SK-N-SH (cell line): ENCODE results near the gene ASMTL. TPM values are rescaled to one million over a fixed set of nuclear protein-coding genes. Genes with fewer than 3 reads are reported as not detected.

ENCODE experiments used
- CTCF ChIA-PET: fragments of 300-600, 350-600 bp; formaldehyde crosslinking; extraction: SDS; loops from one replicate; lab custom pipeline; 2021; lab: Yijun Ruan, JAX
- POLR2A ChIA-PET: fragments of 350-600 bp; sonication (Branson Sonifier 250); formaldehyde crosslinking; extraction: SDS; loops from one replicate; lab custom pipeline; 2020; ENCODE audit warnings: antibody characterized with exemption, inconsistent platforms; lab: Yijun Ruan, JAX
- DNase-seq: peaks from one replicate; pipeline ENCODE4 v3.0.0; 2012
- H2AFZ ChIP-seq: fragments of 200-600 bp; sonication (generic); 2 replicates; pipeline ENCODE4 v1.8.1; 2016; ENCODE audit warnings: antibody characterized with exemption, mild to moderate bottlenecking, low read depth
- H3F3A ChIP-seq: fragments of 200-600 bp; sonication (generic); replicated peaks from 2 replicates; pipeline ENCODE3; 2016; ENCODE audit warnings: antibody characterized with exemption, mild to moderate bottlenecking; ENCODE audit not compliant: insufficient read depth
- H3K27ac ChIP-seq, 2 experiments: fragments of 200-500 bp in 1 of 2; fragments of 200-600 bp in 1 of 2; sonication (Bioruptor generic) in 1 of 2; sonication (generic), shearing (Covaris generic) in 1 of 2; 2 replicates each; pipeline versions ENCODE4 v1.5.1 to v1.6.1; 2014 to 2016; ENCODE audit warnings: low read depth in 2 of 2, inconsistent platforms in 1 of 2, low read length in 1 of 2, mild to moderate bottlenecking in 1 of 2, mixed read lengths in 1 of 2
- H3K27me3 ChIP-seq: fragments of 200-600 bp; sonication (generic), shearing (Covaris generic); 2 replicates; pipeline ENCODE4 v1.6.1; 2016; ENCODE audit warnings: mixed run types; ENCODE audit not compliant: insufficient read depth
- H3K36me3 ChIP-seq, 2 experiments: fragments of 200-500 bp in 1 of 2; fragments of 200-600 bp in 1 of 2; sonication (Bioruptor generic) in 1 of 2; sonication (generic) in 1 of 2; replicated peaks in 1 of 2; 2 replicates each; pipeline versions ENCODE3 to v1.5.1; 2014 to 2016; ENCODE audit warnings: low read length in 1 of 2, mild to moderate bottlenecking in 1 of 2; ENCODE audit not compliant: insufficient read depth in 2 of 2, control insufficient read depth in 1 of 2
- H3K4me1 ChIP-seq, 2 experiments: fragments of 200-500 bp in 1 of 2; fragments of 200-600 bp in 1 of 2; sonication (Bioruptor generic) in 1 of 2; sonication (generic), shearing (Covaris generic) in 1 of 2; 2 replicates each; pipeline versions ENCODE4 v1.5.1 to v1.6.1; 2014 to 2016; ENCODE audit warnings: low read depth in 1 of 2, low read length in 1 of 2, mixed run types in 1 of 2; ENCODE audit not compliant: insufficient read depth in 2 of 2, control insufficient read depth in 1 of 2
- H3K4me2 ChIP-seq: fragments of 200-600 bp; sonication (generic), shearing (Covaris generic); 2 replicates; pipeline ENCODE4 v1.6.1; 2017; ENCODE audit warnings: mixed run types
- H3K4me3 ChIP-seq, 2 experiments: fragments of 200-500 bp in 1 of 2; fragments of 200-600 bp in 1 of 2; sonication (Bioruptor generic) in 1 of 2; sonication (generic), shearing (Covaris generic) in 1 of 2; 2 replicates each; pipeline versions ENCODE4 v1.5.1 to v1.8.1; 2014 to 2016; ENCODE audit warnings: low read depth in 2 of 2, inconsistent platforms in 1 of 2, low read length in 1 of 2, mild to moderate bottlenecking in 1 of 2, mixed read lengths in 1 of 2, moderate library complexity in 1 of 2
- H3K79me2 ChIP-seq: fragments of 200-600 bp; sonication (generic); 2 replicates; pipeline ENCODE4 v1.8.1; 2017; ENCODE audit warnings: mild to moderate bottlenecking; ENCODE audit not compliant: insufficient read depth
- H3K9ac ChIP-seq: fragments of 200-600 bp; sonication (generic); 2 replicates; pipeline ENCODE4 v1.6.1; 2017; ENCODE audit warnings: mixed run types
- H3K9me2 ChIP-seq: fragments of 200-600 bp; sonication (generic); 2 replicates; pipeline ENCODE4 v1.6.1; 2017; ENCODE audit warnings: mixed run types
- H3K9me3 ChIP-seq: fragments of 200-600 bp; sonication (generic); 2 replicates; pipeline ENCODE4 v1.6.1; 2017; ENCODE audit warnings: mixed run types, mild to moderate bottlenecking, moderate library complexity
- H4K20me1 ChIP-seq: fragments of 200-600 bp; sonication (generic); 2 replicates; pipeline ENCODE4 v1.6.1; 2017; ENCODE audit warnings: mild to moderate bottlenecking, mixed run types; ENCODE audit not compliant: insufficient read depth
- CHD2 ChIP-seq: fragments of 150-350 bp; IDR thresholded peaks from 2 replicates; pipeline ENCODE4 v1.6.1; 2018; ENCODE audit warnings: low read length; ENCODE audit not compliant: partially characterized antibody
- EP300 ChIP-seq, 2 experiments: IDR thresholded peaks; 2 replicates each; pipeline versions ENCODE4 v1.4.0 to v1.6.1; 2012; ENCODE audit warnings: borderline replicate concordance in 1 of 2, low read depth in 1 of 2, low read length in 1 of 2
- FOSL2 ChIP-seq: IDR thresholded peaks from 2 replicates; pipeline ENCODE4 v1.4.0; 2012; ENCODE audit warnings: low read depth, mild to moderate bottlenecking, moderate library complexity, borderline replicate concordance
- FOXJ3 ChIP-seq: sonication (generic); formaldehyde crosslinking; IDR thresholded peaks from 2 replicates; pipeline ENCODE4 v1.5.1; 2020; ENCODE audit warnings: mild to moderate bottlenecking, missing genetic modification reagents
- FOXM1 ChIP-seq: IDR thresholded peaks from 2 replicates; pipeline ENCODE4 v1.4.0; 2012; ENCODE audit warnings: low read depth, mild to moderate bottlenecking
- GABPA ChIP-seq: IDR thresholded peaks from 2 replicates; pipeline ENCODE4 v1.4.0; 2012; ENCODE audit warnings: low read depth, mild to moderate bottlenecking
- IRF3 ChIP-seq: fragments of 150-350 bp; IDR thresholded peaks from 2 replicates; pipeline ENCODE4 v1.6.1; 2016; ENCODE audit warnings: mild to moderate bottlenecking, low read depth, low read length
- MEF2A ChIP-seq: IDR thresholded peaks from 2 replicates; pipeline ENCODE4 v1.4.0; 2012; ENCODE audit warnings: low read depth, borderline replicate concordance
- MXI1 ChIP-seq: IDR thresholded peaks from 2 replicates; pipeline ENCODE4 v1.6.1; 2012; ENCODE audit warnings: mild to moderate bottlenecking, low read depth, low read length, improper control_type of control experiment
- NRF1 ChIP-seq: IDR thresholded peaks from 2 replicates; pipeline ENCODE4 v1.6.1; 2012; ENCODE audit warnings: low read depth, mild to moderate bottlenecking, low read length
- POLR2AphosphoS5 ChIP-seq: IDR thresholded peaks from 2 replicates; pipeline ENCODE4 v1.6.1; 2012; ENCODE audit warnings: low read depth, low read length
- RCOR1 ChIP-seq: fragments of 150-350 bp; IDR thresholded peaks from 2 replicates; pipeline ENCODE4 v1.6.1; 2017; ENCODE audit warnings: antibody characterized with exemption, low read length
- RFX5 ChIP-seq: IDR thresholded peaks from 2 replicates; pipeline ENCODE4 v1.6.1; 2012; ENCODE audit warnings: mild to moderate bottlenecking, improper control_type of control experiment, low read length
- RXRA ChIP-seq: IDR thresholded peaks from 2 replicates; pipeline ENCODE4 v1.4.0; 2012; ENCODE audit warnings: low read depth, mild to moderate bottlenecking, borderline replicate concordance
- SMC3 ChIP-seq: IDR thresholded peaks from 2 replicates; pipeline ENCODE4 v1.6.1; 2012; ENCODE audit warnings: low read depth, low read length, improper control_type of control experiment
- TAF1 ChIP-seq: IDR thresholded peaks from 2 replicates; pipeline ENCODE4 v1.6.1; 2012; ENCODE audit warnings: low read depth, mild to moderate bottlenecking, low read length, moderate library complexity, borderline replicate concordance
- TCF12 ChIP-seq: IDR thresholded peaks from 2 replicates; pipeline ENCODE4 v1.4.0; 2012
- TEAD4 ChIP-seq: IDR thresholded peaks from 2 replicates; pipeline ENCODE4 v1.4.0; 2012; ENCODE audit warnings: mild to moderate bottlenecking, borderline replicate concordance; ENCODE audit not compliant: insufficient read depth
- USF1 ChIP-seq: IDR thresholded peaks from 2 replicates; pipeline ENCODE4 v1.4.0; 2012; ENCODE audit warnings: low read depth, borderline replicate concordance
- USF2 ChIP-seq: fragments of 150-350 bp; IDR thresholded peaks from 2 replicates; pipeline ENCODE4 v1.6.1; 2017; ENCODE audit warnings: antibody characterized with exemption, low read length, low read depth, borderline replicate concordance
- YY1 ChIP-seq: IDR thresholded peaks from 2 replicates; pipeline ENCODE4 v1.4.0; 2012; ENCODE audit warnings: low read depth, mild to moderate bottlenecking
- WGBS: methylation state at CpG from one replicate; pipeline ENCODE4 v1.1.6; 2017; ENCODE audit warnings: low lambda C conversion rate; 5-methylcytosine and 5-hydroxymethylcytosine counted together
- polyA plus RNA-seq, 3 experiments: library from polyadenylated mRNA; depleted of rRNA; stranded (reverse); fragments of >200 nt; gene quantifications; 2 replicates each; pipeline ENCODE4 v1.2.3, GENCODE V29; 2012

The ASMTL gene
- polyA plus RNA-seq, 1 of the 3 experiments (the other 2 are of a cell fraction): 37.7 TPM

GRCh38 chrX:1468250-1468772 lies 15.6 kb upstream of the ASMTL start (continued):
- TF ChIP-seq CHD2: no peak
- TF ChIP-seq SMC3: no peak
- TF ChIP-seq RCOR1: no peak
- TF ChIP-seq TCF12: peak; percentile 91
- 0 out of 2 replicates have a peak, but pooled peaks have one; percentile 19 for TF ChIP-seq POLR2AphosphoS5
- no peak for TF ChIP-seq RXRA
- peak; percentile 57; the same call in 1 of the 2 replicates for TF ChIP-seq FOSL2

GRCh38 chrX:1466971-1467561 lies 14.4 kb upstream of the ASMTL start:
- Histone ChIP-seq H3K36me3 (no peaks in the 10 kb centered on the region), H3K9me2 (no peaks in the 10 kb centered on the region), H3K79me2 (no peaks in the 10 kb centered on the region), H3K4me2 (peak overlapping the region; percentile 74; the same call in 1 of the 2 replicates), H3K9ac (no peak overlapping the region), H3K4me1 (peaks cover 0 to 10% of the 10 kb centered on the region in 2 experiments; a peak in 1 of 4 replicates), H2AFZ (0 out of 2 replicates have a peak overlapping the region, but pooled peaks have one; percentile 18), H3K27ac (no peak overlapping the region), H3K9me3 (no peaks in the 10 kb centered on the region), H3K4me3 (peak overlapping the region in 1 of 2 experiments; percentile 51; a peak in 3 of 4 replicates), H3K27me3 (peaks cover 50% of the 10 kb centered on the region; the same call in 1 of the 2 replicates), H3F3A (peaks cover 11% of the 10 kb centered on the region), H4K20me1 (no peaks in the 10 kb centered on the region)
- 17% methylated on average over 17 of the region's 20 CpGs for WGBS
- ChIA-PET POLR2A (no interaction called here), CTCF (no interaction called here)
- DNase-seq: no peak
- TF ChIP-seq USF2: no peak
- TF ChIP-seq NRF1: no peak
- no peak for TF ChIP-seq SMC3
- TF ChIP-seq FOSL2: no peak
- TF ChIP-seq RXRA: no peak
- TF ChIP-seq FOXM1: no peak
- TF ChIP-seq TEAD4: no peak

- POLR2A ChIA-PET: no interaction called here
- CTCF ChIA-PET: no interaction called here
- Histone ChIP-seq H3K9ac (no peak overlapping the region), H4K20me1 (no peaks in the 10 kb centered on the region), H3K27me3 (peaks cover 42% of the 10 kb centered on the region; the same call in 1 of the 2 replicates), H3K36me3 (no peaks in the 10 kb centered on the region), H3K4me2 (no peak overlapping the region), H3F3A (peaks cover 15% of the 10 kb centered on the region), H3K9me2 (no peaks in the 10 kb centered on the region), H3K4me1 (peaks cover 0 to 10% of the 10 kb centered on the region in 2 experiments; a peak in 1 of 4 replicates), H2AFZ (no peak overlapping the region), H3K9me3 (no peaks in the 10 kb centered on the region), H3K27ac (no peak overlapping the region), H3K4me3 (no peak overlapping the region), H3K79me2 (no peaks in the 10 kb centered on the region)
- no peak for DNase-seq
- 8% methylated on average over 30 of the region's 36 CpGs for WGBS
- TF ChIP-seq EP300 (IDR thresholded peaks at IDR 0.05; ENCODE audit: borderline replicate concordance in 1 of 2, low read depth in 1 of 2, low read length in 1 of 2): no peak
- no peak for TF ChIP-seq TCF12
- no peak for TF ChIP-seq TAF1
- TF ChIP-seq NRF1: no peak
- TF ChIP-seq GABPA: no peak
- no peak for TF ChIP-seq MEF2A
- TF ChIP-seq YY1: no peak
- no peak for TF ChIP-seq USF1
- no peak for TF ChIP-seq FOXJ3 (CRISPR knock-in tag)
- TF ChIP-seq SMC3: no peak
- no peak for TF ChIP-seq RCOR1
- TF ChIP-seq RFX5: no peak
- TF ChIP-seq IRF3: no peak
- no peak for TF ChIP-seq MXI1
- no peak for TF ChIP-seq FOSL2
Observed at GRCh38 chrX:1466232-1466661, 13.5 kb upstream of the ASMTL start.
